ENCODE results near the gene GCN1.

The GCN1 gene

GRCh38 chr12:120180975-120181374 is 13.5 kb downstream of the GCN1 start:
- TF ChIP-seq, protein P1, sequence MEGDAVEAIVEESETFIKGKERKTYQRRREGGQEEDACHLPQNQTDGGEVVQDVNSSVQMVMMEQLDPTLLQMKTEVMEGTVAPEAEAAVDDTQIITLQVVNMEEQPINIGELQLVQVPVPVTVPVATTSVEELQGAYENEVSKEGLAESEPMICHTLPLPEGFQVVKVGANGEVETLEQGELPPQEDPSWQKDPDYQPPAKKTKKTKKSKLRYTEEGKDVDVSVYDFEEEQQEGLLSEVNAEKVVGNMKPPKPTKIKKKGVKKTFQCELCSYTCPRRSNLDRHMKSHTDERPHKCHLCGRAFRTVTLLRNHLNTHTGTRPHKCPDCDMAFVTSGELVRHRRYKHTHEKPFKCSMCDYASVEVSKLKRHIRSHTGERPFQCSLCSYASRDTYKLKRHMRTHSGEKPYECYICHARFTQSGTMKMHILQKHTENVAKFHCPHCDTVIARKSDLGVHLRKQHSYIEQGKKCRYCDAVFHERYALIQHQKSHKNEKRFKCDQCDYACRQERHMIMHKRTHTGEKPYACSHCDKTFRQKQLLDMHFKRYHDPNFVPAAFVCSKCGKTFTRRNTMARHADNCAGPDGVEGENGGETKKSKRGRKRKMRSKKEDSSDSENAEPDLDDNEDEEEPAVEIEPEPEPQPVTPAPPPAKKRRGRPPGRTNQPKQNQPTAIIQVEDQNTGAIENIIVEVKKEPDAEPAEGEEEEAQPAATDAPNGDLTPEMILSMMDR (IDR thresholded peaks at IDR 0.05; ENCODE audit: extremely low read depth, insufficient read depth, missing control alignments), result no peak
- DNase-seq (ENCODE audit: low spot score), result no peak

GRCh38 chr12:120175537-120175936 is 19.0 kb downstream of the GCN1 start:
- in situ Hi-C loops (cut with MboI; ENCODE audit: low pct_unique_long_range_greater_than_20kb, low sequenced_read_pairs, unreplicated experiment), result no loop called here
- no peak for DNase-seq (ENCODE audit: low spot score)
- TF ChIP-seq, protein P1 (IDR thresholded peaks at IDR 0.05; ENCODE audit: extremely low read depth, insufficient read depth, missing control alignments), result no peak

More at GRCh38 chr12:120180975-120181374, 13.5 kb downstream of the GCN1 start:
- in situ Hi-C loops (cut with MboI; ENCODE audit: low pct_unique_long_range_greater_than_20kb, low sequenced_read_pairs, unreplicated experiment), result no loop called here

- TF ChIP-seq, protein P1 (IDR thresholded peaks at IDR 0.05; ENCODE audit: extremely low read depth, insufficient read depth, missing control alignments), result no peak
- in situ Hi-C loops (cut with MboI; ENCODE audit: low pct_unique_long_range_greater_than_20kb, low sequenced_read_pairs, unreplicated experiment), result no loop called here
- no peak for DNase-seq (ENCODE audit: low spot score)
Measured at GRCh38 chr12:120175062-120175461, 19.5 kb downstream of the GCN1 start.

GRCh38 chr12:120172053-120172452 is 22.5 kb downstream of the GCN1 start:
- no peak for DNase-seq (ENCODE audit: low spot score)
- in situ Hi-C loops (cut with MboI; ENCODE audit: low pct_unique_long_range_greater_than_20kb, low sequenced_read_pairs, unreplicated experiment), result no loop called here
- TF ChIP-seq, protein P1 (IDR thresholded peaks at IDR 0.05; ENCODE audit: extremely low read depth, insufficient read depth, missing control alignments), result no peak

DNA sequence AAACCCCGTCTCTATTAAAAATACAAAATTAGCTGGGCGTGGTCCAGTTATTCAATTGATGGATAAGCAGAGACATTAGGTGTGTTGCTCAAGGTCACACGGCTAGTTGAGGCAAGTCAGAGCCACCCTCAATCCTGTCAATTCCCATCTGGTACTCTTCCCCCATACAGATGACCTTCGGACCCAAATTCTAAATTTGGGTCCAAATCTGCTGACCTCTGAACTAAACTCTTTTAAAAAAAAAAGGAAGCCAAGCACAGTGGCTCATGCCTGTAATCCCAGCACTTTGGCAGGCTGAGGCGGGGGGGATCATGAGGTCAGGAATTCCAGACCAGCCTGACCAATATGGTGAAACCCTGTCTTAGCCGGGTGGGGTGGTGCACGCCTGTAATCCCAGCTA is 23.9 kb downstream of the GCN1 start:
- in situ Hi-C loops (cut with MboI; ENCODE audit: low pct_unique_long_range_greater_than_20kb, low sequenced_read_pairs, unreplicated experiment), result no loop called here
- TF ChIP-seq, protein P1 (IDR thresholded peaks at IDR 0.05; ENCODE audit: extremely low read depth, insufficient read depth, missing control alignments), result no peak
- no peak for DNase-seq (ENCODE audit: low spot score)

DNA sequence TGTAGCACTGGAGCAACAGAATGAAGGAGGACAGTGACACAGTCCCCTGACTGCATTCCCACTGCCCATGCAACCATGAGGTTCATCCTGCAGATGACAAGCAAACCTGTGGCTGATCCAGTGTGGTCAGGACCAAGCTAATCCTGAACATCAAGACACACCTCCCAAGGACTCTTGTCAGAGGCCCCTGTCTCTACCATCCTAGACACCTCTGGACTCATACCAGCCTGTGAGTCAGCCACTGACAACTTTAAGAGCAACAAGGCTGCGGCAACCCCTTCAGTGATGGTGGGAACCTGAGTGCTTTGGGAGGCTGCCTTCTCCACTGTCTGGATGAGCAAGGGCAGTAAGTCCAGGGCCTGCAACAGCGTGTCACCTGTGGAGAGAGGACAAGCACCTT is 24.6 kb downstream of the GCN1 start:
- TF ChIP-seq, protein P1 (IDR thresholded peaks at IDR 0.05; ENCODE audit: extremely low read depth, insufficient read depth, missing control alignments), result no peak
- in situ Hi-C loops (cut with MboI; ENCODE audit: low pct_unique_long_range_greater_than_20kb, low sequenced_read_pairs, unreplicated experiment), result no loop called here
- no peak for DNase-seq (ENCODE audit: low spot score)

- DNase-seq (ENCODE audit: low spot score), result no peak
- TF ChIP-seq, protein P1 (IDR thresholded peaks at IDR 0.05; ENCODE audit: extremely low read depth, insufficient read depth, missing control alignments), result no peak
- in situ Hi-C loops (cut with MboI; ENCODE audit: low pct_unique_long_range_greater_than_20kb, low sequenced_read_pairs, unreplicated experiment), result no loop called here
Measured at GRCh38 chr12:120168337-120168736, 26.2 kb downstream of the GCN1 start.
